NOMO-1 treated with DMSO at 0.1 percent for 48 hours (cell line): ENCODE results near the gene INHBA.

Experiments
- DNase-seq: peaks from one replicate; lab custom pipeline; 2025; ENCODE audit not compliant: unreplicated experiment; lab: John Stamatoyannopoulos, UW

INHBA gene

GRCh38 chr7:41689815-41690214, 13.1 kb downstream of the INHBA start:
- DNase-seq, result no peak

GRCh38 chr7:41688906-41689305, 14.0 kb downstream of the INHBA start:
- no peak for DNase-seq

- DNase-seq, result no peak
These were observed 14.8 kb downstream of the INHBA start for GRCh38 chr7:41688012-41688625.

- DNase-seq, result peak; percentile 76
These were observed 17.2 kb downstream of the INHBA start for GRCh38 chr7:41685684-41686083.

GRCh38 chr7:41682422-41682821, 20.5 kb downstream of the INHBA start:
- DNase-seq, result no peak

GRCh38 chr7:41679566-41679965, 23.3 kb downstream of the INHBA start:
- no peak for DNase-seq

GRCh38 chr7:41674505-41675023, 28.3 kb downstream of the INHBA start:
- DNase-seq, result no peak

- no peak for DNase-seq
These were observed 41.3 kb downstream of the INHBA start for GRCh38 chr7:41661596-41661995.

- DNase-seq, result no peak
These were observed 43.4 kb downstream of the INHBA start for GRCh38 chr7:41659539-41659938.

GRCh38 chr7:41656366-41656765, 46.5 kb downstream of the INHBA start:
- no peak for DNase-seq

GRCh38 chr7:41655426-41655825, 47.5 kb downstream of the INHBA start:
- DNase-seq, result no peak

- DNase-seq, result no peak
These were observed 50.6 kb downstream of the INHBA start for GRCh38 chr7:41652267-41652666.

- DNase-seq, result no peak
These were observed 54.4 kb downstream of the INHBA start for GRCh38 chr7:41648501-41648900.

- no peak for DNase-seq
These were observed 59.3 kb downstream of the INHBA start for GRCh38 chr7:41643616-41644015.

GRCh38 chr7:41641665-41642014, 61.2 kb downstream of the INHBA start:
- no peak for DNase-seq

GRCh38 chr7:41641011-41641664, 61.8 kb downstream of the INHBA start:
- no peak for DNase-seq

GRCh38 chr7:41640487-41640886, 62.4 kb downstream of the INHBA start:
- no peak for DNase-seq

- no peak for DNase-seq
These were observed 65.8 kb downstream of the INHBA start for GRCh38 chr7:41637049-41637448.
